Body of pancreas (tissue), 4 donors: ENCODE results near the gene HSBP1L1.

ENCODE experiments used
- CTCF ChIP-seq, 7 experiments: fragments of 450-650 bp in 4 of 7; fragments of 200-600 bp in 3 of 7; sonication (generic) in 3 of 7; IDR thresholded peaks; one replicate each; pipeline ENCODE4 v1.5.1; 2016 to 2019; ENCODE audit warnings: antibody characterized with exemption in 7 of 7
- POLR2A ChIP-seq, 3 donors: fragments of 450-650 bp; IDR thresholded peaks; one replicate each; pipeline ENCODE4 v1.6.1; 2016; ENCODE audit warnings: antibody characterized with exemption in 3 of 3, mild to moderate bottlenecking in 2 of 3

- TF ChIP-seq CTCF (IDR thresholded peaks at IDR 0.05) (no peak), POLR2A (IDR thresholded peaks at IDR 0.05) (no peak)
Observed at GRCh38 chr18:79991494-79991893, 27.1 kb downstream of the HSBP1L1 start.
